GM19025 (cell line): ENCODE measurements around the gene ADAMTS18.

Experiments
- ATAC-seq: cut with Tn5 transposase; IDR thresholded peaks from one replicate; pipeline ENCODE4 v1.9.1; 2021; ENCODE audit warnings: mild to moderate bottlenecking, low read depth, moderate library complexity; ENCODE audit not compliant: unreplicated experiment

The ADAMTS18 gene

GRCh38 chr16:77435272-77435820, 512 bp upstream of the ADAMTS18 start:
- no peak for ATAC-seq

DNA sequence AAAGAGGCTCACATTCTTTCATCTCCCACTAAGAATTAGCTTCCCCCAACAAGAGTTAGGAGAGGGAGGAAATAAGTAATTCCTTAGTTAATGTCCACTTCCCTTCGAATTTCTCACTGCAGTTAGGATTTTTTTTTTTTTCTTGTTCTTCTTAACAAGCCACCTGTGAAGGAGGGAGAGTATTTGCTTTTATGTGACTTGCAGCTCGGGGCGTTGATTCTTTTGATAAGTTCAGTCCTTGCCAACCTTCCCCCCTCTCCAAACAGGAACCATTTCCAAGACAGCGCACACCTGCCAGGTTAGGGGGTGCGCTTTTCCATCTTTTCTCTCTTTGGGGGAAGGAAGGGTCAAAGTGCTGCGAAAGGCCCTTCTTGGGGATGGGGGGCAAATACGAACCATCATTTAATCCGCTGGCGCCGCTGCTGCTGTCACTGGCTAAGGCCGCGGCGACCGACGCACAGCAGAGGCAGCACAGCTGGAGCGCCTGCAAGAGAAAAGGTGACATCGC, 758 bp downstream of the ADAMTS18 start:
- no peak for ATAC-seq

DNA sequence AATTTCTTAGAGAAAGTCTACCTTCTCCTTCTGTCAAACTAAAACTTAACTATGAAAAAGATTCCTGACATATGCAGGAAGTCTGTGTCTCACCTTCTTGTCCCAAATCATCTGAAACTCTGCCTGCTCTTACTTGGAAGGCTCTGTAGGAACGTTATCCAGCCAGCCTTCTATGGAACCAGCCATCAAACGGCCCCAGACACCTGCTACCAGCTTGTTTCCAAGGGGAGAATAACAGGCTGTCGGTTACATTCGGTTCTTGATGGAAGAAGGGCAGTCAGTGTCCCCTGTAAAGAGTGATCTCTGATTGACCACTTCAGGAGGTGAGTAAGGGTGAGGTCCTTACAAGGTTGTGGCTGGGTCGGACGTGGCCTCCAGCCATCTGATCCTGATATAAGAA, 1.7 kb downstream of the ADAMTS18 start:
- ATAC-seq, result no peak

GRCh38 chr16:77432264-77432663, 2.6 kb downstream of the ADAMTS18 start:
- ATAC-seq, result no peak

DNA sequence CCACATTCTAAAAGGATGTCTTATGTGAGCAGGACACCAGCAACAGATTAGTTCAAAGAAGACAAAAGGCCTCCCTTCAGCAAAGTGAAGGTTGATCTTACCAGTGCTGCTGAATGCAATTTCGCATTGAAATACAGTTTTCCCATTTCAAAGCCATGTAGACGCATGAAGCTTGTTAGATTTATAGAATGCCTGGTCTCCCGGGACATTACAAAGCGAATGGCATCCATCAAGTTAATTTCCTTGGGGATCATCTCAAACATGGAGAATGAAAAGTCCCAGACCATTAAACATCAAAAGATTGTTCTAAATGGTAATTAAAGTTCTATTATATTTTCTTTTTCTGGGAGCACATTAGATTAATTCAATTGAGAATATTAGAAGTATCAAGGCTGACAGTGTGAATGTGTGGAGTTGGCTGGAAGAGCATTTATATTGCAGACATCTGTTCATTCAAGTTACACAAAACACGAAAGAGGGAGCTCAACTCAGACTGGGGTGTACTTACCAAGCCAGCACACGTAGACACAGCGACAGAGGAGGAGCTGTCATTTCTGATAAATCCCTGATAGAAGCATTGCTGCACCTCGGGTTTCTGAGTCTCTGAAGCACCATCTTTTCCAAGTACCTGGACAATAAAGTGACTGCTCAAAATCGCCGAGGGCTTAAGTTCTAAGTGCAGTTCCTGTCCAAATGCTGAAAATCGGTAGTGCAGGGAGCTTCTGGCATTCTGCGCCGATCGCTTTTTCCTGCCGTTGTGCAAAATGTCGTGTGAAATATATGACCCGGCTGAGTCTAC, 3.8 kb downstream of the ADAMTS18 start:
- ATAC-seq, result no peak

GRCh38 chr16:77430360-77430759, 4.5 kb downstream of the ADAMTS18 start:
- ATAC-seq, result no peak

DNA sequence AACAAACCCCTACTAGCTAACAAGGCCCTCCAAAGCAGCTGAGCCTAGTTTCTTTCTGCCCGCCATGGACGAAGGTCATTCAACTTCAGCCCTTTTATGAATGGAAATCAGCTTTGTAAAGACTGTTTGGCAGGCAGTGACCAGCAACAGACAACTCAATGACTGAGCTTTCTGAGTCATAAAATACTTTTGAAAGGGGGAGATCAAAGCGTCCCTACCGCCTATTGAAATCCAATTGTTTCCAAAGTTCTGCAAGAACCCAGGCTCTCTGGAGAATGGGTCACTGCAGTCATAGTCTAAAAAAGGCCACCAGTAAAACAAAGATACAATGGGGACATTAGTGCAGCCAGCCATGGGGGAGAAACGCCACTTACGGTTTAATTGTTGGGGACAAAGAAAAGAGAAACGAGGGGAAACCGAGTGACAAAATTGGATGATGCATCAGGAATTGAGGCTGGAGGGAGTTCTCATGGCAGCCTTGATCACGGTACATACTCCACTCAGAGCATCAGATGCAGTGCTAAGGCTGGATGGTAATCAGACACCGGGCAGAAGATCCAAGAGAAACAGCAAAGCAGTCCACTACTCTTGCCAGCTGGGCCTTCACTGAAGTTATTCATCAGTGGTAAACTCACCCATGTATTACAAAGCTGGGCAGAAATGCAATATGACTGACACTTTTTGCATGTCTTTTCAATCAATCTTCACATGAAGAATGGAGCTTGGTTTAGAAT, 9.8 kb downstream of the ADAMTS18 start:
- no peak for ATAC-seq

- ATAC-seq, result no peak
Measured at GRCh38 chr16:77422196-77422784, 12.5 kb downstream of the ADAMTS18 start.

GRCh38 chr16:77416939-77417480, 17.8 kb downstream of the ADAMTS18 start:
- ATAC-seq, result no peak

DNA sequence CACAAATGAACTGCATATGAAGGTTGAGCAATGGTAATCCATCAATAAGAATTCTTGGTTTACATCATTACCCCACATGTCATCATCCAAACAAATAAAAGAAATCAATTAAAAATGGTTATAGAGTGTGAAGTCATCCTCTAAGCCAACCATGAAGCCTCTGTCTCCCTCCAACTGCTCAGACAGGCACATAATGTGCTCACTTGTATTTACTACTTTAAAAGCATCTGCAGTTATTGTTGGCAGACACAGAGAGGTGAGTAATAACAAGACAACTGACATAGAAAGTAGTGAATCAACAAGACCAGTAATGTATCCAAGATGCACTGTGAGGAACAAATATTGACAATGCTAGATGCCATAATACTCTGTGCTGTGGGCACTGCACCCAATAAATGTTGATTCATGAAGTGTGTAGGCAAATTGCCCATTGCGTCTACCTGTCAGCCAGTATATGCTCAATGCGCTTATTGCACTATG, 20.0 kb downstream of the ADAMTS18 start:
- no peak for ATAC-seq

- no peak for ATAC-seq
Measured at GRCh38 chr16:77410449-77410848, 24.4 kb downstream of the ADAMTS18 start.

GRCh38 chr16:77409311-77409710, 25.5 kb downstream of the ADAMTS18 start:
- ATAC-seq, result no peak

DNA sequence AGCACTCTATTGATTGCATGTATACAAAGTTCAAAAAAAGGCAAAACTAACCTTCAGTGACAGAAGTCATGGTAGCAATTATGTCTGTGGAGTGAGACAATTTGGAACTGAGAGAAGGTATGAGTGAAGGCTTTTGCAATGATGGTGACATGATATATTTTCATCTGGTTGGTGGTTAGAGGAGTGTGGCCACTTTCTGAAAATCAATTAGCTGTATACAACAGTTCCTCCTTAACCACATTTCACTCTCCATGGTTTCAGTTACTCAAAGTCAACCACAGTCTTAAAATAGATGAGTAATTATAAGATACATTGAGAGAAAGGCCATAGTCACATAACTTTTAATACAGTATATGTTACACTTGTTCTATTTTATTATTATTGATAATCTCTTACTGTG, 26.2 kb downstream of the ADAMTS18 start:
- no peak for ATAC-seq

- no peak for ATAC-seq
Measured at GRCh38 chr16:77406680-77407079, 28.2 kb downstream of the ADAMTS18 start.

GRCh38 chr16:77404775-77405174, 30.1 kb downstream of the ADAMTS18 start:
- no peak for ATAC-seq

DNA sequence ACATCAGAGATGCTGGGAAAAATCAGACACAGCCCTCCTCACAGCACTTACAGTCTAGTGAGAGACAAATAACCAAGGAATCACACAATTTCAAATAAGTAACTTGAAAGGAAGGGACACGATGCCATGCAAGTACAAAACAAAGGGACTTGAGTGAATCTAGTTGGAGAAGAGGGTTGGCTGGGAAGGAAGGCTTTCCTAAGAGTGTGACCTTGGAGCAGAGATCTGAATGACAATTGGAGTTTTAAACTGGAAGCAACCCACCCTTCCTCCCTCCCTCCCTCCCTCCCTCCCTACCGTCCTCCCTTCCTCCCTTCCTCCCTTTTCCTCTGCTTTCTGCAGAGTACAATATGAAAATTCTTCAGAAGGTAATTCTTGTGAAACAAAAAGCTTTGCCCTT, 31.1 kb downstream of the ADAMTS18 start:
- ATAC-seq, result no peak

GRCh38 chr16:77402672-77403071, 32.2 kb downstream of the ADAMTS18 start:
- ATAC-seq, result no peak

DNA sequence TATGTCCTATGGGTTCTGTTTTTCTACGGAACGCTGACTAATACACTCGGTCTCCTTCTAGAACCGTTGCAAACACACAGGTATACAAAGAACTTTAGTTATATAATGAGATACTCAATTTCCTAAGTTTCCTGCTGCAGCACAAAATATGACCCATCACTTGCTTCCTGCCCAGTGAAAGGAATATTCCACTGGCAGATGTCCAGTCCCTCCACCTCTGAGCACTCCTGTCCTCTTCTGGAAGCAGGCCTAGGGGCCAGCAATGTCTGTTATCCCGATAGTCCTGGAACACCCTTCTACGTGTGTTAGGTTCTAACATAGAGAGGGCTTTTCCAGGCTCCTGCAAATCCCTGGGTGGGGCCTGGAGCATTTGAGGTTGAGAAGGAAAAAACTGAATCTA, 32.7 kb downstream of the ADAMTS18 start:
- ATAC-seq, result no peak

- no peak for ATAC-seq
Measured at GRCh38 chr16:77399546-77399945, 35.3 kb downstream of the ADAMTS18 start.

- ATAC-seq, result no peak
Measured at GRCh38 chr16:77399066-77399465, 35.8 kb downstream of the ADAMTS18 start.

DNA sequence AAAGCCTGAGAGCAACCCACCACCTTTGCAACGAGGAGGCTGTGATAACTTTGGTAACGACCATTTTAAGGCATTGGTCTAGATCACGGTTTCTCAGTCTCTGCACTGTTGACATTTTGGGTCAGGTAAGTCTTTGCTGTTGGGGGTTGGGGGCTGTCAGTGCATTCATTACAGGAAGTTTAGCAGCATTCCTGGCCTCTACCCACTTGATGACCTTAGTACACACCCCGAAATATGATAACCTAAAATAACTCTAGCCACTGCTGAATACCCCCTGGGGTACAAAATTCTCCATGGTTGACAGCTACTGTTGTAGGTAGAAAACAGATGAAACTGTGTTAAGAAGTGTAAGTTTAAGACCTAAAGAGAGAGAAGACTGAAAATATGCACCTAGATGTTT, 36.3 kb downstream of the ADAMTS18 start:
- ATAC-seq, result no peak
